Gastroesophageal sphincter (tissue), 4 donors: ENCODE measurements around the gene SMTN. TPM values are rescaled to one million over a fixed set of nuclear protein-coding genes. Genes with fewer than 3 reads are reported as not detected.

Experiments used
- ATAC-seq: fragments of 150-250 bp; one replicate; pipeline ENCODE4 v1.9.1; 2016; ENCODE audit warnings: mild to moderate bottlenecking, moderate library complexity
- H3K27ac ChIP-seq, 4 donors: fragments of 200-600 bp; sonication (generic) in 3 of 4; 1 replicate in 3 of 4; 2 replicates in 1 of 4; pipeline ENCODE4 v1.5.1; 2016 to 2019
- H3K27me3 ChIP-seq: fragments of 200-600 bp; sonication (generic); one replicate; pipeline ENCODE4 v1.5.1; 2019
- H3K36me3 ChIP-seq, 2 donors: fragments of 200-600 bp; sonication (generic); one replicate each; pipeline ENCODE4 v1.5.1; 2019; ENCODE audit warnings: control low read depth in 1 of 2
- H3K4me1 ChIP-seq, 3 donors: fragments of 200-600 bp; sonication (generic); 1 replicate in 2 of 3; 2 replicates in 1 of 3; pipeline ENCODE4 v1.5.1; 2016 to 2019; ENCODE audit warnings: control low read depth in 2 of 3
- H3K4me3 ChIP-seq, 2 donors: fragments of 200-600 bp; sonication (generic); one replicate each; pipeline ENCODE4 v1.5.1; 2019; ENCODE audit warnings: mild to moderate bottlenecking in 1 of 2, moderate library complexity in 1 of 2
- H3K9me3 ChIP-seq, 3 donors: fragments of 200-600 bp; sonication (generic); one replicate each; pipeline ENCODE4 v1.5.1; 2017 to 2019; ENCODE audit warnings: control low read depth in 2 of 3
- EP300 ChIP-seq: sonication (generic); formaldehyde crosslinking; IDR thresholded peaks from one replicate; pipeline ENCODE4 v1.6.1; 2017; ENCODE audit warnings: antibody characterized with exemption, mild to moderate bottlenecking
- POLR2A ChIP-seq, 2 donors: fragments of 450-650 bp; IDR thresholded peaks; one replicate each; pipeline ENCODE4 v1.6.1; 2017; ENCODE audit warnings: antibody characterized with exemption in 2 of 2, mild to moderate bottlenecking in 2 of 2, moderate library complexity in 1 of 2
- POLR2AphosphoS5 ChIP-seq: sonication (generic); formaldehyde crosslinking; IDR thresholded peaks from one replicate; pipeline ENCODE4 v1.6.1; 2017; ENCODE audit warnings: antibody characterized with exemption
- WGBS, 2 donors: methylation state at CpG; one replicate each; pipeline ENCODE4 v1.1.5; 2018; ENCODE audit warnings: low coverage in 1 of 2; 5-methylcytosine and 5-hydroxymethylcytosine counted together
- total RNA-seq, 4 donors: library from RNA; depleted of rRNA; stranded (reverse); fragments of >200 nt; gene quantifications; one replicate each; pipeline ENCODE4 v1.1.0, GENCODE V29; 2016
- TF ChIP-seq, protein P1 (sequence below), 4 experiments: fragments of 200-600 bp in 2 of 4; fragments of 450-650 bp in 2 of 4; sonication (generic) in 1 of 4; IDR thresholded peaks; one replicate each; pipeline ENCODE4 v1.5.1; 2017 to 2019; ENCODE audit warnings: antibody characterized with exemption in 4 of 4, mild to moderate bottlenecking in 2 of 4, moderate library complexity in 2 of 4

The SMTN gene
- total RNA-seq, 4 donors from 2014 or later = 900 to 1,687 (median 1,274) TPM

DNA sequence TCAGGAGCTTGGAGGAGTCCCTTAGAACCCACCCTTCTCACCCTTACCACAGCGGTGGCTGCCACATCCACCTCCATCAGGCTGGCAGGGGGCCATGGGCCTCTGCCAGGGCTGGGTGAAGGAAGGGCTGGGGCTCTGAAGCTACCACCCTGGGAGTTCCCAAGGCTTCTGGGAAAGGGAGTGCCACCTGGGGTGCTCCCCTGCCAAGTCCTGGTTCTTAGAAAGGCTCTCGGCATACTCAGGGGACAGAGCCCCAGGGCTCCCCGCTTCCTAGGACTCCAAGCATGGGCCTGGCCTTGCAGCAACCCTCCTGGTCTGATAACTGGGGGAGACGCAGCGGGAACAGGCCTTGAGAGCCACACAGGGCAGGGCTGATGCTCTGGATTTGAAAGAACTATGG is 59.6 kb downstream of the SMTN start:
- Histone ChIP-seq H3K4me1 (no peaks in the 10 kb centered on the region), H3K27ac (no peak overlapping the region), H3K27me3 (peaks cover 27% of the 10 kb centered on the region), H3K4me3 (no peak overlapping the region), H3K9me3 (no peaks in the 10 kb centered on the region), H3K36me3 (no peaks in the 10 kb centered on the region)
- WGBS, 2 donors = no CpG with 5 or more reads among the region's 5 CpGs
- ATAC-seq = no peak
- TF ChIP-seq POLR2A (IDR thresholded peaks at IDR 0.05) (no peak), POLR2AphosphoS5 (no peak), EP300 (no peak)
- TF ChIP-seq, protein P1, sequence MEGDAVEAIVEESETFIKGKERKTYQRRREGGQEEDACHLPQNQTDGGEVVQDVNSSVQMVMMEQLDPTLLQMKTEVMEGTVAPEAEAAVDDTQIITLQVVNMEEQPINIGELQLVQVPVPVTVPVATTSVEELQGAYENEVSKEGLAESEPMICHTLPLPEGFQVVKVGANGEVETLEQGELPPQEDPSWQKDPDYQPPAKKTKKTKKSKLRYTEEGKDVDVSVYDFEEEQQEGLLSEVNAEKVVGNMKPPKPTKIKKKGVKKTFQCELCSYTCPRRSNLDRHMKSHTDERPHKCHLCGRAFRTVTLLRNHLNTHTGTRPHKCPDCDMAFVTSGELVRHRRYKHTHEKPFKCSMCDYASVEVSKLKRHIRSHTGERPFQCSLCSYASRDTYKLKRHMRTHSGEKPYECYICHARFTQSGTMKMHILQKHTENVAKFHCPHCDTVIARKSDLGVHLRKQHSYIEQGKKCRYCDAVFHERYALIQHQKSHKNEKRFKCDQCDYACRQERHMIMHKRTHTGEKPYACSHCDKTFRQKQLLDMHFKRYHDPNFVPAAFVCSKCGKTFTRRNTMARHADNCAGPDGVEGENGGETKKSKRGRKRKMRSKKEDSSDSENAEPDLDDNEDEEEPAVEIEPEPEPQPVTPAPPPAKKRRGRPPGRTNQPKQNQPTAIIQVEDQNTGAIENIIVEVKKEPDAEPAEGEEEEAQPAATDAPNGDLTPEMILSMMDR (IDR thresholded peaks at IDR 0.05) = no peak

DNA sequence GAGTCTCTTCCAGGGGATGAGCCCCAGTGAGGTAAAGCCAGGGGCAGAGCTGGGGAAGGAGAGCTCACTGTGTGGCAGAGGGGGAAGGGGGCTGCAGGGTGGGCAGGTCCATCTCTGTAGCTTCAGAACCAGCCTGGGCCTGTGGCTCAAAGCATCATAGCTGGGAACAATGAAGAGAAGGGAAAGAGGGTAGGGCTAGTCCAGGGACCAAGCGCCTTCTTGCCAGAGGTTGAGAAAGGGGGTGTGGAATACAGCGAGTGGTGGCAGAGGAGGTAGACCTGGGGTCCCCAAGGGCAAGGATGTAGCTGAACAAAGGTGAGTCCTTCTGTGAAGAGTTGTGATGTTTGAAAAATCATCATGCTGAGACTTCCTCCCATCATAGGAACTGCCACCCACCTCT is 60.4 kb downstream of the SMTN start:
- 92 to 100% methylated on average over 2 of the region's 2 CpGs for WGBS, 2 donors

DNA sequence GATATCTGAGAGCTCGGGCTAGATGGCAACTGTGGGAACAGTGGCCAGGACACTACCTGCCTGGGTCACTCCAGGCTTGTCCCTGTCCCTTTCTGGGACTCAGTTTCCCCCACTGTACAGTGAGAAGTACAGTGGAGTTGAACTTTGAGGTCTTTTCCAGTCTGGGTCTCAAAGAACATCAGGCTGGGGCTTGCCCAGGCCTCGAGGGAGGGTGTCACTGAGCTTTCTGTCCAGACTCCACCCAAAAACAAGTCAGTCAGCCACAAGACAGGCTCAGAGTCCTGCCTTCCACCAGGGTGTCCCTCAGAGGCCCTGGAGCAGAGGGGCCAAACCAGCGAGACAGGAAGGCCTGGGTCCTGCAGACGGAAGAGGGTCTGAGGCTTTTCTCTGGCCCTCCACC is 61.2 kb downstream of the SMTN start:
- TF ChIP-seq EP300 = no peak
- TF ChIP-seq POLR2A (IDR thresholded peaks at IDR 0.05) = no peak
- TF ChIP-seq POLR2AphosphoS5 = no peak
- TF ChIP-seq, protein P1 (IDR thresholded peaks at IDR 0.05) = no peak
- Histone ChIP-seq H3K36me3 (no peaks in the 10 kb centered on the region), H3K4me1 (no peaks in the 10 kb centered on the region), H3K4me3 (no peak overlapping the region), H3K27me3 (peaks cover 27% of the 10 kb centered on the region), H3K9me3 (no peaks in the 10 kb centered on the region), H3K27ac (no peak overlapping the region)
- WGBS, 2 donors = 100% methylated on average over 1 of the region's 4 CpGs
- no peak for ATAC-seq

More for the DNA sequence above, 60.4 kb downstream of the SMTN start:
- no peaks in the 10 kb centered on the region for H3K36me3 ChIP-seq
- ATAC-seq = no peak
- peaks cover 27% of the 10 kb centered on the region for H3K27me3 ChIP-seq
- no peaks in the 10 kb centered on the region for H3K4me1 ChIP-seq
- H3K27ac ChIP-seq = no peak overlapping the region
- H3K9me3 ChIP-seq = no peaks in the 10 kb centered on the region
- TF ChIP-seq POLR2AphosphoS5 (no peak), POLR2A (IDR thresholded peaks at IDR 0.05) (no peak), EP300 (no peak)
- TF ChIP-seq, protein P1 (IDR thresholded peaks at IDR 0.05) = no peak
- H3K4me3 ChIP-seq = no peak overlapping the region

DNA sequence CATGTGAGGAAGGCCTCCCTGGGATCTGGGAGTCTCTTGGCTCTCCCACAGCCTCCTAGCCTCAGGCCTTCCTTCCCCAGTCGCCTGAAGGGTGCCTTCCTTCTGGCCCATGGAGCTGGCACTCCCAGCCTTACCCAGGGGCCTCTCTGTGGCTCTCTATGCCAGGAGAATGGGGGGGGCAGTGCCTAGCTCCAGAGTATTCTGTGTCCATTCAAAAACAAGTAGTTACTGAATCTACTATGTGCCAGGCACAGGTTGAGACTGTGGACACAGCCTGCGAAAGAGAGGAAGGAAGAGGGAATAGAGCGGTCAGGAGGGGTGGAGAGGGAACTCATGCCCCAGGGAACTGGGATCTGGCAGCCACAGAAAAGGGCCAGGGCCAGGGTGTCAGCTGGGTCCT is 61.9 kb downstream of the SMTN start:
- 76% methylated on average over 2 of the region's 3 CpGs; no CpG with 5 or more reads in 1 of the 2 donors for WGBS, 2 donors

DNA sequence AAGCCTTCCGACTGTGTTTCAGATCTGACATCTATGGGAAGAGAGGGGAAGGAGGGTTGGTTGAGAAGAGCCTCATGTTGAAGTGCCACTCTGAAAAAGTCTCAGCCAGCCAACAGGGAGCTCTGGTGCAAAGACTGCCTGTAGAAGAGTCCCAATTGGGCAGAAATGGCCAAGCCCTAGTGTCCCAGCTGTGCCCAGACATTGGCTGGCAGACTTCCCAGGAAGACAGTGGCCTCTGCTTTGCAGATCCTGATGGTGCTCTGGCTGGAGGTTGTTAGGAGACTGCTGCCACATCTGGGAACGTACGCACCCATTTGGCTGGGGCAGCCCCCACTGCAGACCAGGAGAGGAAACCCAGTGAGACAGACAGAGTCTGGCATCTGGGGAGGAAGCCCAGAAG is 62.4 kb downstream of the SMTN start:
- Histone ChIP-seq H3K4me3 (no peak overlapping the region), H3K4me1 (peaks cover 0 to 10% (median 3%) of the 10 kb centered on the region in 3 donors), H3K27me3 (peaks cover 18% of the 10 kb centered on the region), H3K27ac (no peak overlapping the region), H3K36me3 (no peaks in the 10 kb centered on the region), H3K9me3 (no peaks in the 10 kb centered on the region)
- ATAC-seq = no peak
- TF ChIP-seq, protein P1 (IDR thresholded peaks at IDR 0.05) = no peak
- TF ChIP-seq EP300 = no peak
- no peak for TF ChIP-seq POLR2AphosphoS5
- no peak for TF ChIP-seq POLR2A (IDR thresholded peaks at IDR 0.05)
- 82% methylated on average over 1 of the region's 3 CpGs; no CpG with 5 or more reads in 1 of the 2 donors for WGBS, 2 donors

More for the DNA sequence above, 61.9 kb downstream of the SMTN start:
- TF ChIP-seq, protein P1 (IDR thresholded peaks at IDR 0.05) = no peak
- no peak for TF ChIP-seq POLR2A (IDR thresholded peaks at IDR 0.05)
- no peak for TF ChIP-seq EP300
- TF ChIP-seq POLR2AphosphoS5 = no peak
- no peak overlapping the region for H3K4me3 ChIP-seq
- no peaks in the 10 kb centered on the region for H3K36me3 ChIP-seq
- no peaks in the 10 kb centered on the region for H3K9me3 ChIP-seq
- H3K27ac ChIP-seq = no peak overlapping the region
- peaks cover 0 to 5% (median 0%) of the 10 kb centered on the region in 3 donors for H3K4me1 ChIP-seq
- peaks cover 23% of the 10 kb centered on the region for H3K27me3 ChIP-seq
- no peak for ATAC-seq
